IPS-20b (cell line): ENCODE data around the gene TMEM72.

Source experiments
- H3K27ac ChIP-seq: one replicate; pipeline ENCODE4 v1.5.1; 2013; ENCODE audit warnings: low read length
- H3K27me3 ChIP-seq: 2 replicates; pipeline ENCODE4 v1.6.1; 2013; ENCODE audit warnings: mild to moderate bottlenecking, low read length, inconsistent platforms; ENCODE audit not compliant: insufficient read depth
- H3K36me3 ChIP-seq: 2 replicates; pipeline ENCODE4 v1.6.1; 2013; ENCODE audit warnings: low read depth, mild to moderate bottlenecking, inconsistent platforms, low read length, moderate library complexity; ENCODE audit not compliant: insufficient read depth
- H3K4me1 ChIP-seq: 2 replicates; pipeline ENCODE4 v1.6.1; 2013; ENCODE audit warnings: mild to moderate bottlenecking, control low read depth, inconsistent platforms, low read length, moderate library complexity; ENCODE audit not compliant: insufficient read depth
- H3K4me3 ChIP-seq: 2 replicates; pipeline ENCODE4 v1.5.1; 2013; ENCODE audit warnings: mild to moderate bottlenecking, low read length, inconsistent platforms
- H3K9ac ChIP-seq: 2 replicates; pipeline ENCODE4 v1.6.1; 2013; ENCODE audit warnings: low read depth, mild to moderate bottlenecking, inconsistent platforms, low read length, moderate library complexity
- H3K9me3 ChIP-seq: 2 replicates; pipeline ENCODE4 v1.6.1; 2013; ENCODE audit warnings: mild to moderate bottlenecking, low read depth, low read length, inconsistent platforms; ENCODE audit not compliant: insufficient read depth

Gene TMEM72

GRCh38 chr10:44975431-44976331 lies 64.5 kb downstream of the TMEM72 start:
- Histone ChIP-seq H3K9ac (no peak overlapping the region; the same call in 1 of the 2 replicates), H3K27ac (no peak overlapping the region), H3K9me3 (no peaks in the 10 kb centered on the region), H3K27me3 (peaks cover 4% of the 10 kb centered on the region), H3K4me1 (peaks cover 40% of the 10 kb centered on the region; the same call in 1 of the 2 replicates), H3K4me3 (peak overlapping the region; percentile 48; the same call in 1 of the 2 replicates), H3K36me3 (no peaks in the 10 kb centered on the region)

- no peaks in the 10 kb centered on the region for H3K9me3 ChIP-seq
- no peaks in the 10 kb centered on the region for H3K36me3 ChIP-seq
- peaks cover 8% of the 10 kb centered on the region for H3K27me3 ChIP-seq
- no peak overlapping the region for H3K9ac ChIP-seq
- H3K4me3 ChIP-seq = no peak overlapping the region
- H3K4me1 ChIP-seq = peaks cover 43% of the 10 kb centered on the region; the same call in 1 of the 2 replicates
- H3K27ac ChIP-seq = no peak overlapping the region
These were observed 65.4 kb downstream of the TMEM72 start for GRCh38 chr10:44976352-44977198.

- Histone ChIP-seq H3K4me3 (peak overlapping the region; percentile 40; the same call in 1 of the 2 replicates), H3K36me3 (no peaks in the 10 kb centered on the region), H3K27me3 (peaks cover 8% of the 10 kb centered on the region), H3K9ac (no peak overlapping the region), H3K27ac (no peak overlapping the region), H3K9me3 (no peaks in the 10 kb centered on the region), H3K4me1 (peaks cover 43% of the 10 kb centered on the region; the same call in 1 of the 2 replicates)
These were observed 66.4 kb downstream of the TMEM72 start for GRCh38 chr10:44977287-44978212.

GRCh38 chr10:44978213-44978569 lies 67.1 kb downstream of the TMEM72 start:
- Histone ChIP-seq H3K36me3 (no peaks in the 10 kb centered on the region), H3K27me3 (peaks cover 8% of the 10 kb centered on the region), H3K9me3 (no peaks in the 10 kb centered on the region), H3K9ac (no peak overlapping the region), H3K4me1 (peaks cover 40% of the 10 kb centered on the region; the same call in 1 of the 2 replicates), H3K27ac (no peak overlapping the region), H3K4me3 (peak overlapping the region; percentile 40)

GRCh38 chr10:44978570-44979280 lies 67.6 kb downstream of the TMEM72 start, which contains the start of gene DEPP1:
Gene DEPP1, minus strand, starts transcription at chr10:44978809. Its CDS starts 779 bp downstream, at chr10:44978030.
- Histone ChIP-seq H3K36me3 (no peaks in the 10 kb centered on the region), H3K9ac (peak within 1 kb of the TSS; percentile 46; the same call in 1 of the 2 replicates), H3K4me3 (peak within 1 kb of the TSS; percentile 40), H3K9me3 (no peaks in the 10 kb centered on the region), H3K27me3 (peaks cover 8% of the 10 kb centered on the region), H3K4me1 (peaks cover 36% of the 10 kb centered on the region; the same call in 1 of the 2 replicates), H3K27ac (peak within 1 kb of the TSS; percentile 53)

GRCh38 chr10:44979281-44980191 lies 68.4 kb downstream of the TMEM72 start:
- Histone ChIP-seq H3K4me1 (peaks cover 30% of the 10 kb centered on the region; the same call in 1 of the 2 replicates), H3K27ac (peak overlapping the region; percentile 53), H3K27me3 (peaks cover 8% of the 10 kb centered on the region), H3K9me3 (no peaks in the 10 kb centered on the region), H3K36me3 (no peaks in the 10 kb centered on the region), H3K9ac (peak overlapping the region; percentile 46; the same call in 1 of the 2 replicates), H3K4me3 (no peak overlapping the region; the same call in 1 of the 2 replicates)

GRCh38 chr10:44980309-44981171 lies 69.4 kb downstream of the TMEM72 start:
- H3K36me3 ChIP-seq = no peaks in the 10 kb centered on the region
- peaks cover 8% of the 10 kb centered on the region for H3K27me3 ChIP-seq
- H3K4me1 ChIP-seq = peaks cover 32% of the 10 kb centered on the region; the same call in 1 of the 2 replicates
- no peak overlapping the region; the same call in 1 of the 2 replicates for H3K4me3 ChIP-seq
- H3K27ac ChIP-seq = no peak overlapping the region
- H3K9me3 ChIP-seq = no peaks in the 10 kb centered on the region
- H3K9ac ChIP-seq = 0 out of 2 replicates have a peak overlapping the region, but pooled peaks have one; percentile 5

- Histone ChIP-seq H3K4me3 (no peak overlapping the region), H3K36me3 (no peaks in the 10 kb centered on the region), H3K27ac (no peak overlapping the region), H3K9me3 (no peaks in the 10 kb centered on the region), H3K9ac (0 out of 2 replicates have a peak overlapping the region, but pooled peaks have one; percentile 5), H3K27me3 (peaks cover 8% of the 10 kb centered on the region), H3K4me1 (peaks cover 34% of the 10 kb centered on the region; the same call in 1 of the 2 replicates)
These were observed 70.3 kb downstream of the TMEM72 start for GRCh38 chr10:44981172-44982113.
